Karpas-422 (cell line): ENCODE results near the gene FUBP3. TPM values are rescaled to one million over a fixed set of nuclear protein-coding genes. Genes with fewer than 3 reads are reported as not detected.

Source experiments
- DNase-seq: peaks from one replicate; pipeline ENCODE4 v3.0.0-alpha.2; 2015
- H2AFZ ChIP-seq: fragments of 200-600 bp; sonication (generic); 2 replicates; pipeline ENCODE4 v1.6.1; 2014; ENCODE audit warnings: antibody characterized with exemption, low read length, mixed read lengths
- H3K27ac ChIP-seq: fragments of 200-600 bp; sonication (generic); 2 replicates; pipeline ENCODE4 v1.5.1; 2014; ENCODE audit warnings: mild to moderate bottlenecking, low read length, moderate library complexity
- H3K27me3 ChIP-seq: fragments of 200-600 bp; sonication (generic); 2 replicates; pipeline ENCODE4 v1.6.1; 2014; ENCODE audit warnings: low read length, mixed read lengths
- H3K36me3 ChIP-seq: fragments of 200-600 bp; sonication (generic); 2 replicates; pipeline ENCODE4 v1.6.1; 2014; ENCODE audit warnings: low read length, mixed read lengths; ENCODE audit not compliant: insufficient read depth
- H3K4me1 ChIP-seq: fragments of 200-600 bp; sonication (generic); 2 replicates; pipeline ENCODE4 v1.6.1; 2014; ENCODE audit warnings: mild to moderate bottlenecking, low read length, mixed read lengths
- H3K4me2 ChIP-seq: fragments of 200-600 bp; sonication (generic); 2 replicates; pipeline ENCODE4 v1.6.1; 2014; ENCODE audit warnings: low read length, low read depth, mild to moderate bottlenecking; ENCODE audit not compliant: poor library complexity, severe bottlenecking
- H3K4me3 ChIP-seq: fragments of 200-600 bp; sonication (generic); 2 replicates; pipeline ENCODE4 v1.5.1; 2014; ENCODE audit warnings: mild to moderate bottlenecking, antibody characterized with exemption, low read length, mixed read lengths
- H3K79me2 ChIP-seq: fragments of 200-600 bp; sonication (generic); 2 replicates; pipeline ENCODE4 v1.6.1; 2014; ENCODE audit warnings: mild to moderate bottlenecking, low read length, mixed read lengths
- H3K9ac ChIP-seq: fragments of 200-600 bp; sonication (generic); 2 replicates; pipeline ENCODE4 v1.6.0; 2014; ENCODE audit warnings: low read length
- H3K9me2 ChIP-seq: fragments of 200-600 bp; sonication (generic), shearing (Covaris generic); replicated peaks from 2 replicates; pipeline ENCODE4 v1.6.0; 2014; ENCODE audit warnings: mild to moderate bottlenecking, low read length, moderate library complexity; ENCODE audit not compliant: insufficient read depth
- H3K9me3 ChIP-seq: fragments of 300-700, 200-600 bp; sonication (generic); 2 replicates; pipeline ENCODE4 v1.6.1; 2014; ENCODE audit warnings: low read length, mixed read lengths
- H4K20me1 ChIP-seq: fragments of 200-600 bp; sonication (generic); 2 replicates; pipeline ENCODE4 v1.6.1; 2014; ENCODE audit warnings: mild to moderate bottlenecking, antibody characterized with exemption, low read length, low read depth; ENCODE audit not compliant: insufficient read depth
- total RNA-seq: library from RNA; depleted of rRNA; stranded (reverse); fragments of >200 nt; shearing (Covaris generic); gene quantifications from 2 replicates; pipeline ENCODE4 v1.2.3, GENCODE V29; 2014; ENCODE audit warnings: low replicate concordance

Gene FUBP3
- total RNA-seq, 1 experiment from 2014 or later, result 31.2 TPM

DNA sequence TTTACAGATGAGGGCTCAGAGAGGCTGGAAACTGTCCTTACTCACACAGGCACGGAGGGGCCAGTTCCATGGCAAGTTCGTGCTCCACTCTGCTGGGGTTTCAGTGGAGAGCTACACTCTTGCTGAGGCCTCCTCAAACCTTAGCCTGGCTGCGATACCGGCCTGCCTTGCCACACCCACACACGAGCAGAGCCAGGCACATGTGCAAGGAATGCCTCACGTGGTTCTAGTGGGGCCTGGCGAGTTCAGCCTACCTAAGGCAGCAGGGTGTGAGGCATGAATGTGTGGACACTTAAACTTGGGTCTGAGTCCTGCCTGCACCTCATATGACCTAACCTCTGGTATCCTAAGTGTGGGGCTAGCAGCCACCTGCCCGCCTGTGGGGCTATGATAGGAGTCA lies 63.5 kb downstream of the FUBP3 start:
- no peak for DNase-seq
- no peaks in the 10 kb centered on the region for H3K4me1 ChIP-seq
- H3K79me2 ChIP-seq, result no peaks in the 10 kb centered on the region
- no peak overlapping the region for H3K27ac ChIP-seq
- no peak overlapping the region for H2AFZ ChIP-seq
- no peaks in the 10 kb centered on the region for H4K20me1 ChIP-seq
- no peak overlapping the region for H3K4me2 ChIP-seq
- no peak overlapping the region for H3K9ac ChIP-seq
- peaks cover 4% of the 10 kb centered on the region; the same call in 1 of the 2 replicates for H3K36me3 ChIP-seq
- H3K4me3 ChIP-seq, result no peak overlapping the region
- H3K27me3 ChIP-seq, result no peaks in the 10 kb centered on the region
- no peaks in the 10 kb centered on the region; the same call in 1 of the 2 replicates for H3K9me3 ChIP-seq
- H3K9me2 ChIP-seq, result no peaks in the 10 kb centered on the region

DNA sequence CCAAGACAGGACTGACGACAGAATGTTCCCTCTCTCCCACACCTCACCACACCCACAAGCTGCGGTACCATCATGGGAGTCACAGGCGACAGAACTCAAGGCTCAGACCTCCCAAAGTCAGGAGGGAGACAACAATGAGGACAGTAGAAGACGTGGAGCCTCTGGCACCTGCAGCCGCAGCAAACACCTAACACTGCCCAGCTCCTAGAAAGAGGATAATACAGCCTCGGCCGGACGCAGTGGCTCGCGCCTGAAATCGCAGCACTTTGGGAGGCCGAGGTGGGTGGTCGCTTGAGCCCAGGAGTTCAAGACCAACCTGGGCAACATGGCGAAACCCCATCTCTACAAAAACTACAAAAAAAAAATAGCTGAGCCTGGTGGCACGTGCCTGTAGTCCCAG lies 71.8 kb downstream of the FUBP3 start:
- no peaks in the 10 kb centered on the region for H3K9me2 ChIP-seq
- no peaks in the 10 kb centered on the region for H3K79me2 ChIP-seq
- H3K9me3 ChIP-seq, result no peaks in the 10 kb centered on the region
- no peaks in the 10 kb centered on the region for H3K4me1 ChIP-seq
- no peaks in the 10 kb centered on the region for H4K20me1 ChIP-seq
- no peak for DNase-seq
- H3K9ac ChIP-seq, result no peak overlapping the region
- no peaks in the 10 kb centered on the region for H3K36me3 ChIP-seq
- H3K27me3 ChIP-seq, result no peaks in the 10 kb centered on the region
- no peak overlapping the region for H3K27ac ChIP-seq
- no peak overlapping the region for H3K4me2 ChIP-seq
- H3K4me3 ChIP-seq, result no peak overlapping the region
- no peak overlapping the region for H2AFZ ChIP-seq

DNA sequence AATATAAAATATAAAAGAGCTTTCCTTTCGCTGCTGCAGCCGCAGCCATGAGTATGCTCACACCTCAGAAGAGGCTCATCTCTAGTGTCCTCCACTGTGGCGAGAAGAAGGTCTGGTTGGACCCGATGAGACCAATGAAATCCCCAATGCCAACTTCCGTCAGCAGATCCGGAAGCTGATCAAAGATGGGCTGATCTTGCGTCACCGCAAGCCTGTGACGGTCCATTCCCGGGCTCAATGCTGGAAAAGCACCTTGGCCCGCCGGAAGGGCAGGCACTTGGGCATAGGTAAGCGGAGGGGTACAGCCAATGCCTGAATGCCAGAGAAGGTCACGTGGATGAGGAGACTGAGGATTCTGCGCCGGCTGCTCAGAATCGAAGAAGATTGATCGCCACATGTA lies 72.4 kb downstream of the FUBP3 start:
- Histone ChIP-seq H3K9ac (no peak overlapping the region), H2AFZ (no peak overlapping the region), H3K9me3 (no peaks in the 10 kb centered on the region), H3K27ac (no peak overlapping the region), H3K79me2 (no peaks in the 10 kb centered on the region), H3K4me3 (no peak overlapping the region), H3K4me2 (no peak overlapping the region), H3K27me3 (no peaks in the 10 kb centered on the region), H4K20me1 (no peaks in the 10 kb centered on the region), H3K4me1 (no peaks in the 10 kb centered on the region), H3K9me2 (no peaks in the 10 kb centered on the region), H3K36me3 (no peaks in the 10 kb centered on the region)
- DNase-seq, result no peak

DNA sequence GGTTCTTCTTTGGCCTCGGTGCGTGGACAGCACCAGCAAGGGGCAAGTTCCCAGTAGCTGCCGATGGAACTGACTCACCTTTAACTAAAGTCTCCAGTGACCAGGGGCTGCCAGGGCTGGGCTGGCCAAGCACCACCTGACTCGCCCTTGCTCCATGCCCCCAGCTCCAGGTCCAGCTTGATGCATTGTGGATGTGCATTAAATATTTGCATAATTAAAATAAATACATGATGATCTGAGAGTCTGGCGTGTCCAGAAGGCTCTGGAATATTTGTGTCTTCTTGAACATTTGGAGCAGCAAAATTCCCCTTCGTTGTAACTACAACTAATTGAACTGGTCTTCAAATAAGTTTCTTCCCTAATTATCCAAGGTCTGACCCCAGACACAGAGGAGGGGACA lies 75.5 kb downstream of the FUBP3 start:
- Histone ChIP-seq H3K4me1 (peaks cover 4% of the 10 kb centered on the region; the same call in 1 of the 2 replicates), H3K27ac (no peak overlapping the region), H4K20me1 (no peaks in the 10 kb centered on the region), H3K27me3 (no peaks in the 10 kb centered on the region), H3K9me2 (no peaks in the 10 kb centered on the region), H3K9me3 (no peaks in the 10 kb centered on the region), H3K79me2 (no peaks in the 10 kb centered on the region), H3K36me3 (no peaks in the 10 kb centered on the region), H2AFZ (no peak overlapping the region), H3K4me2 (no peak overlapping the region), H3K4me3 (no peak overlapping the region), H3K9ac (no peak overlapping the region)
- no peak for DNase-seq

DNA sequence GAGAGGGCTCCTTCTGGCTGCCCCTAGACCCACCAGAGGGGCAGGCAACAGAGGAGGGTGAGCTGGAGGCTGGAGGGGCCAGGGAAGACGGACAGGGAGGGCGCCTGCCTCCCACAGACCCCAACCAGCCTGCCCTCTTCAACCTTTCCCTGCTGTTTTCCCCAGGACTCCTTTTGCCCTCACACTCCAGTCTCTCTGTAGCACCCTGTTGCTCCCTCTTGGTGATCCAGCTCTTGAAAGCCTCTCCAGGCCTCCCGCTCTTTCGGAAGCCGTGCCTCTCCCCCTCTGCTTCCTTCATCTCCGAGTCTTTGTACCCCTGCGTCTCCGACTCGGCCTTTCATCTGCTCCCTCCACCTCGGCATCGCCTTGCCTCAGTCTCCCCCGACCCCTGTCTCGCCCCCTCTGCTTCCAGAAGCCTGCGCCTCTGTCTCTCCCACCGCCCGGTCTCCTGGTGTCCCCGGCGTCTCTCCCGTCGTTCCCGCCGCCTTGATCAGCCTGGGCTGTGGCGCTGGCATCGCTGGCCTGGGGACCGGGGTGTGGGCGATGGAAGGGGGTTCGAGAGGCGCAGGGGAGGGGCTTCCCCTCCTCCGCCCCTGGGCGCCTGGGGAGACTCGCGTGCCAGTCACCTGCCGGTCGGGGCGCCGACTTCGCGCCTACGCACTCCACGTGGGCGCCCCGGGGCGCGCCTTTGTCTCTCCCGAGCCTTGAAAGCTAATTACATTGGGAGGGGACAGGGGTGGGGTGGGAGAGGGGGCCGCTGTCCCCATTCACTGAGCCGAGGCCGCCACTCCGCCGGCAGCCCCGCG lies 79.7 kb downstream of the FUBP3 start:
- H3K27me3 ChIP-seq, result no peaks in the 10 kb centered on the region
- H2AFZ ChIP-seq, result no peak overlapping the region
- H3K27ac ChIP-seq, result no peak overlapping the region
- H3K36me3 ChIP-seq, result no peaks in the 10 kb centered on the region
- H3K79me2 ChIP-seq, result no peaks in the 10 kb centered on the region
- no peak for DNase-seq
- no peaks in the 10 kb centered on the region for H4K20me1 ChIP-seq
- H3K9me3 ChIP-seq, result no peaks in the 10 kb centered on the region
- H3K4me3 ChIP-seq, result no peak overlapping the region
- no peak overlapping the region for H3K4me2 ChIP-seq
- no peak overlapping the region for H3K9ac ChIP-seq
- no peaks in the 10 kb centered on the region for H3K9me2 ChIP-seq
- peaks cover 4% of the 10 kb centered on the region; the same call in 1 of the 2 replicates for H3K4me1 ChIP-seq

DNA sequence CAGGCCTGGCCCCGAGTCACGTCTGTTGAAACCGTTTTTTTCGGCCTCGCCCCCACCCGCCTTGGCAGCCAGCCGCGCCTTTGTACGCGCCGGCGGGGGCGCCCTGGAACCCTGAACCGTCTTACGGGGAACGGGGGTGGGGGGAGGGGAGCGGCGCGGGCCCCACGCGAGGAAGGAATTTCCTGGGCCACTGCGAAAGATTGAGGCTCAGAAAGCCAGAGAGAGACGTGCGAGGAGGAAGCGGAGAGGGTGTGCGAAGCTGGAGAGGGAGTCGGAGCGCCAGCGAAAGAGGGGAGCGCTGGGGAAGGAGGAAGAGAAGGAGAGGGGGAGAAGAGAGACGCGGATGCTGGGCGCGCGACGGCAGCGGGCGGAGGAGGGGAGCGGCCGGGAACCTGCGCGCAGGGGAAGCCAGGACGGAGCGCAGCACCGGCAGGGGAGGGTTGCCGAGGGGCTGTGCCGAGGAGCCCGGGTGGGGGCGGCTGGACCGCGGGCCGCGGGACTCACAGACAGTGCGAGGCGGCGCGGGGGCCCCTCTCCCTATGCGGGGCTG lies 80.4 kb downstream of the FUBP3 start:
- Histone ChIP-seq H3K79me2 (no peaks in the 10 kb centered on the region), H3K27me3 (no peaks in the 10 kb centered on the region), H2AFZ (no peak overlapping the region), H3K9me3 (no peaks in the 10 kb centered on the region), H3K4me3 (no peak overlapping the region), H3K4me1 (peaks cover 4% of the 10 kb centered on the region; the same call in 1 of the 2 replicates), H3K27ac (no peak overlapping the region), H3K9me2 (no peaks in the 10 kb centered on the region), H3K4me2 (no peak overlapping the region), H3K9ac (no peak overlapping the region), H3K36me3 (no peaks in the 10 kb centered on the region), H4K20me1 (no peaks in the 10 kb centered on the region)
- DNase-seq, result no peak

DNA sequence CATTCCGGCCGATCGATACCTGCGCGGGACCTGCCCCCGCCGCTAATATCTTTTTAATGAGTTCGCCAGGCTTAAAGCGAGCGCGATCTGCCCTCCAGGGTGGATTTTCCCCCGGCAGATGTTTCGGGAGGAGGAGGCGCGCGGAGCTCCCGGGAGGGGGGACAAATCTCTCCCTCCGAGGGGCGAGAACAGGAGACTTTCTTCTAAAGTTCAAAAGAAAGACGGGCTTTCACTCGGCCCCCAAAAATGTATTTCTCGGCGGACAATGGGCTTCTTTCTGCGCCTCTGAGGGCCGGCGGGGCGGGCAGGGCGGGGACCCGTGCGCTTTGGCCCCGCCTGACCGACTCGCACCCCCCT lies 80.9 kb downstream of the FUBP3 start:
- Histone ChIP-seq H3K4me3 (no peak overlapping the region), H3K27ac (no peak overlapping the region), H3K27me3 (no peaks in the 10 kb centered on the region), H4K20me1 (no peaks in the 10 kb centered on the region), H2AFZ (no peak overlapping the region), H3K79me2 (no peaks in the 10 kb centered on the region), H3K9me2 (no peaks in the 10 kb centered on the region), H3K4me2 (no peak overlapping the region), H3K36me3 (no peaks in the 10 kb centered on the region), H3K9me3 (no peaks in the 10 kb centered on the region), H3K4me1 (peaks cover 4% of the 10 kb centered on the region; the same call in 1 of the 2 replicates), H3K9ac (no peak overlapping the region)
- DNase-seq, result no peak

DNA sequence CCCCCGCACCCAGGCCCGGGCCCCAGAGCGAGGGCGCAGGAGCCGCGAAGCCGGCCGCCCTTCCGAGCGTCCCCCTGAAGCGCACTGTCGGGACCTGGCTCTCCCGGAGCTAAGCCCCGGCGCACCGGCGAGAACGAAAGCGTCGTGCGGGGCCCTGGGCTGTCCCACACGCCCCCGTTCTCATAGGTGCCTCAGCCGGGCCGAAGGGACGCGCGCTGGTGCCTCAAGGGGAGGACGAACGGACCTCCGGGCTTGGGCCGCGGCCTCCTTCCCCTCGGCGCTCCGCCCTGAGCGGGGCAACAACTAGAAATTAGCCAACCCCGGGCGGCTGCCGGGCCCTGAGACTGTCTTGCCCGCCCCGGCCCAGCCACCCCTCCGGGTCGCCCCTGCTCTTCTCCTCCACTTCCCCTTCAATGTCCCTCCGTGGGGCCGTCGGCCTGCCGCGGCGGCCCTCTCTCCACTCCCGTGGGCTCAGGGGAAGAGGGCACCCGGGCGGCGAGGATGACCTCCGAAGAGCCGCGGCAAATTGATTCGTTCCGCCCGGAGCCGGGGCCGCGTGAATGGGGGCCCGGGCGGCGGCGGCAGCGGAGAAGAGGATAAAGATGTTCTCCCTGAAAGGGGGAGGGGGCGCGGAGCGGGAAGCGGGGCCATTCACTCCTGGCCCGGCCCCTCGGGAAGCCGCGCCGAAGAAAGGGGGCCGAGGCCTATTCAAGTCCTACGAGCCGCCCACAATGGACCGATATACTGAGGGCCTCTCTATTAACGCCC lies 81.5 kb downstream of the FUBP3 start:
- Histone ChIP-seq H3K36me3 (no peaks in the 10 kb centered on the region), H3K9ac (no peak overlapping the region), H4K20me1 (no peaks in the 10 kb centered on the region), H2AFZ (no peak overlapping the region), H3K27me3 (no peaks in the 10 kb centered on the region), H3K9me3 (no peaks in the 10 kb centered on the region), H3K9me2 (no peaks in the 10 kb centered on the region), H3K4me3 (no peak overlapping the region), H3K79me2 (no peaks in the 10 kb centered on the region), H3K4me2 (no peak overlapping the region), H3K27ac (no peak overlapping the region), H3K4me1 (peaks cover 4% of the 10 kb centered on the region; the same call in 1 of the 2 replicates)
- DNase-seq, result no peak
